Naive thymus-derived CD8-positive, alpha-beta T cell (primary cell): ENCODE measurements around the gene PLCD3. TPM values are rescaled to one million over a fixed set of nuclear protein-coding genes. Genes with fewer than 3 reads are reported as not detected.
"Not testable (repeated sequence)": the region's sequence is repeated elsewhere in the genome, so short reads cannot be mapped to it uniquely, and the experiment has no call there.

Source experiments
- ATAC-seq, 2 donors: fragments of 150-1000 bp; cut with Tn5 transposase in 1 of 2; sonication (Bioruptor Pico), chemical (Tn5 transposase) in 1 of 2; 1 replicate in 1 of 2; 2 replicates in 1 of 2; pipeline ENCODE4 v1.10.0; 2021; ENCODE audit warnings: mild to moderate bottlenecking in 2 of 2, moderate library complexity in 2 of 2
- POLR2A ChIA-PET: fragments of 350-600 bp; sonication (Branson Sonifier 250); formaldehyde crosslinking; loops from one replicate; lab custom pipeline; 2021; ENCODE audit warnings: antibody characterized with exemption; lab: Charles Lee
- DNase-seq, 10 donors: peaks; one replicate each; pipeline versions ENCODE4 v3.0.0 to v3.0.0-alpha.2; 2020 to 2022
- H3K27ac Mint-ChIP-seq, 10 donors: one replicate each; pipeline ENCODE4 v1.8.0; 2020 to 2022; ENCODE audit warnings: mild to moderate bottlenecking in 10 of 10, mixed read lengths in 10 of 10, moderate library complexity in 4 of 10, inconsistent platforms in 1 of 10
- H3K27me3 Mint-ChIP-seq, 5 donors: one replicate each; pipeline ENCODE4 v1.8.0; 2021 to 2022; ENCODE audit warnings: mixed read lengths in 5 of 5
- H3K36me3 Mint-ChIP-seq, 3 donors: one replicate each; pipeline ENCODE4 v1.8.0; 2020 to 2022; ENCODE audit warnings: mixed read lengths in 3 of 3, mild to moderate bottlenecking in 2 of 3, inconsistent platforms in 1 of 3
- H3K4me1 Mint-ChIP-seq, 4 donors: one replicate each; pipeline ENCODE4 v1.8.0; 2021 to 2022; ENCODE audit warnings: mixed read lengths in 4 of 4
- H3K4me3 Mint-ChIP-seq, 10 donors: one replicate each; pipeline ENCODE4 v1.8.0; 2020 to 2022; ENCODE audit warnings: mild to moderate bottlenecking in 10 of 10, mixed read lengths in 10 of 10, moderate library complexity in 6 of 10, inconsistent platforms in 1 of 10
- H3K9me3 Mint-ChIP-seq, 9 donors: one replicate each; pipeline ENCODE4 v1.8.0; 2020 to 2022; ENCODE audit warnings: mixed read lengths in 9 of 9, mild to moderate bottlenecking in 3 of 9, inconsistent platforms in 1 of 9, moderate library complexity in 1 of 9
- polyA plus RNA-seq, 3 donors: library from polyadenylated mRNA; unstranded; fragments of 300-500 nt; fragmentation: Illumina TruSeq; gene quantifications; one replicate each; pipeline ENCODE4 v1.2.3, GENCODE V29; 2021
- total RNA-seq, 8 experiments: library from RNA in 2 of 8; stranded (reverse) in 2 of 8; gene quantifications; one replicate each; pipeline ENCODE4 v1.2.3 and lab custom pipeline; 2021 to 2026

The PLCD3 gene
- total and polyA plus RNA-seq, 5 experiments from 2014 or later, result 0.35 to 4.0 (median 0.65) TPM

- DNase-seq (peak in 1 of 10 donors; percentile 54), ATAC-seq (no peak)
- no peaks in the 10 kb centered on the region for H3K9me3 Mint-ChIP-seq
- H3K27ac Mint-ChIP-seq, result no peak overlapping the region
- H3K4me3 Mint-ChIP-seq, result peak overlapping the region in 5 of 10 donors; percentile 10 to 78 (median 30)
- H3K27me3 Mint-ChIP-seq, result peaks cover 0 to 3% (median 3%) of the 10 kb centered on the region in 5 donors
- POLR2A ChIA-PET, result interaction anchor here (0.8 to 1.2 kb wide), 3 partner anchors 11 to 42 kb away, joined by 3 to 4 read pairs (median 3); no protein-coding TSS in a partner anchor
- peaks cover 5 to 10% (median 7%) of the 10 kb centered on the region in 4 donors for H3K4me1 Mint-ChIP-seq
- H3K36me3 Mint-ChIP-seq, result no peaks in the 10 kb centered on the region
These were observed 2.2 kb downstream of the PLCD3 start for GRCh38 chr17:45129940-45130680.

GRCh38 chr17:45129426-45129939, 2.8 kb downstream of the PLCD3 start:
- POLR2A ChIA-PET, result interaction anchor here (0.8 to 1.2 kb wide), 3 partner anchors 10 to 43 kb away, joined by 3 to 4 read pairs (median 3); no protein-coding TSS in a partner anchor
- peaks cover 5 to 9% (median 6%) of the 10 kb centered on the region in 4 donors for H3K4me1 Mint-ChIP-seq
- H3K9me3 Mint-ChIP-seq, result no peaks in the 10 kb centered on the region
- ATAC-seq (no peak), DNase-seq (no peak)
- no peaks in the 10 kb centered on the region for H3K36me3 Mint-ChIP-seq
- peaks cover 0 to 3% (median 3%) of the 10 kb centered on the region in 5 donors for H3K27me3 Mint-ChIP-seq
- no peak overlapping the region for H3K4me3 Mint-ChIP-seq
- no peak overlapping the region for H3K27ac Mint-ChIP-seq

DNA sequence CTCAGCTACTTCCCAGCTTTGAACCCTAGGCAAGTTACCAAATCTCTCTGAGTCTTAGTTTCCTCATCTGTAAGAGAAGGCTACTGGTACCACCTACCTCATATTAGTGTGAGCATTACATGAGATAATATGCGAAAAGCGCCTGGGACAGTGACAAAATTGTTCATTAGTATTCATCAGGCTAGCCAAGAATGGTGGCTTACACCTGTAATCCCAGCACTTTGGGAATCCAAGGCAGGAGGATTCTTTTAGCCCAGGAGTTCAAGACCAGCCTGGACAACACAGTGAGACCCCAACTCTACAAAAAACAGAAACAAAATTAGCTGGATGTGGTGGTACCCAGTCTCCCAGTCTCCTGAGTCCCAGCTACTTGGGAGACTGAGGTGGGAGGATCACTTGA, 3.3 kb downstream of the PLCD3 start:
- POLR2A ChIA-PET, result interaction anchor here (0.8 kb wide), 1 partner anchor 43 kb away, joined by 3 read pairs; no protein-coding TSS in a partner anchor
- H3K4me1 Mint-ChIP-seq, result peaks cover 5 to 9% (median 6%) of the 10 kb centered on the region in 4 donors
- H3K4me3 Mint-ChIP-seq, result no peak overlapping the region
- ATAC-seq, result no peak
- H3K27me3 Mint-ChIP-seq, result peaks cover 0 to 3% (median 3%) of the 10 kb centered on the region in 5 donors
- DNase-seq, result no peak
- H3K27ac Mint-ChIP-seq, result no peak overlapping the region
- no peaks in the 10 kb centered on the region for H3K9me3 Mint-ChIP-seq
- H3K36me3 Mint-ChIP-seq, result no peaks in the 10 kb centered on the region

DNA sequence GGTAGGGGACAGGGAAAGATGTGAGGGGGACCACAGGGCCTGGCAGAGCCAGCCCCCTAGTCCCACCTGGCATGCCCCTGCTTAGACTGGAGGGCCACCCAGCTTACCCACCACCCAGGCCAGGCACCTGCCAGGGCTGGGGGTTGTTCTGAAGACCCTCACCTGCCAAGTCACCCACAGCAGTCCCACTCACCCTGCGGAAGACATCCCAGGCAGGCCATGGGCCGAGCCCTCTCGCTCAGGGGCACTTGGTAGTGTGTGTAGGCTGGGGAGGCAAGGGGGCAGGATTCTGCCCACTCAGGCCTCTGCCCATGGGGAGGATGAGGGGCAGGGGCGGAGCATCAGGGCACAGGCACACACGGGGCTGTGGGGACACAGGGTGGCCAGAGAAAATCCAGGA, 4.0 kb downstream of the PLCD3 start:
- Mint-ChIP-seq H3K4me1 (peaks cover 0 to 6% (median 3%) of the 10 kb centered on the region in 4 donors), H3K4me3 (no peak overlapping the region), H3K27me3 (peaks cover 0 to 3% (median 3%) of the 10 kb centered on the region in 5 donors), H3K9me3 (no peaks in the 10 kb centered on the region), H3K27ac (no peak overlapping the region), H3K36me3 (no peaks in the 10 kb centered on the region)
- POLR2A ChIA-PET, result no interaction called here
- DNase-seq, result no peak
- ATAC-seq, result no peak

- H3K4me3 Mint-ChIP-seq, result no peak overlapping the region
- peaks cover 0 to 3% (median 3%) of the 10 kb centered on the region in 5 donors for H3K27me3 Mint-ChIP-seq
- no peak for DNase-seq
- POLR2A ChIA-PET, result no interaction called here
- H3K36me3 Mint-ChIP-seq, result no peaks in the 10 kb centered on the region
- no peak for ATAC-seq
- H3K9me3 Mint-ChIP-seq, result no peaks in the 10 kb centered on the region
- peaks cover 0 to 3% (median under 1%) of the 10 kb centered on the region in 4 donors for H3K4me1 Mint-ChIP-seq
- H3K27ac Mint-ChIP-seq, result peak overlapping the region in 1 of 10 donors; percentile 37
These were observed 4.6 kb downstream of the PLCD3 start for GRCh38 chr17:45127548-45128300.

GRCh38 chr17:45127207-45127547, 5.1 kb downstream of the PLCD3 start:
- no peaks in the 10 kb centered on the region for H3K36me3 Mint-ChIP-seq
- no peak for DNase-seq

GRCh38 chr17:45125509-45125908, 6.8 kb downstream of the PLCD3 start:
- Mint-ChIP-seq H3K4me1 (peaks cover 0 to 2% (median under 1%) of the 10 kb centered on the region in 4 donors), H3K27ac (no peak overlapping the region), H3K36me3 (no peaks in the 10 kb centered on the region), H3K27me3 (peaks cover 0 to 8% (median 2%) of the 10 kb centered on the region in 5 donors), H3K9me3 (no peaks in the 10 kb centered on the region), H3K4me3 (no peak overlapping the region)
- DNase-seq (no peak), ATAC-seq (no peak)
- POLR2A ChIA-PET, result no interaction called here

More at GRCh38 chr17:45127207-45127547, 5.1 kb downstream of the PLCD3 start:
- no peak for ATAC-seq
- Mint-ChIP-seq H3K27ac (no peak overlapping the region), H3K27me3 (peaks cover 0 to 3% (median 3%) of the 10 kb centered on the region in 5 donors), H3K4me3 (no peak overlapping the region), H3K4me1 (peaks cover 0 to 3% (median under 1%) of the 10 kb centered on the region in 4 donors), H3K9me3 (no peaks in the 10 kb centered on the region)
- POLR2A ChIA-PET, result no interaction called here

DNA sequence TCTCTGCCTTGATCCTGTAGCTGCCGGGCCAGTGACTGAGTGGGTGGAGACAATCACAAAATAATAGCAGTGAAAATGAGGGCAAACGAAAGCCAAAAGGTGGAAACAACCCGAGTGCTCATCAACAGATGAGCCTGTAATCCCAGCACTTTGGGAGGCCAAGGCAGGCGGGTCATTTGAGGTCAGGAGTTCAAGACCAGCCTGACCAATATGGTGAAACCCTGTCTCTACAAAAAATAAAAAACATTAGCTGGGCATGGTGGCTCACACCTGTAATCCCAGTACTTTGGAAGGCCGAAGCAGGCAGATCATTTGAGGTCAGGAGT, 7.6 kb downstream of the PLCD3 start:
- POLR2A ChIA-PET, ATAC-seq, H3K27ac Mint-ChIP-seq: not testable (repeated sequence)

GRCh38 chr17:45123930-45124796, 8.2 kb downstream of the PLCD3 start:
- Mint-ChIP-seq H3K9me3 (no peaks in the 10 kb centered on the region), H3K27ac (peak overlapping the region in 1 of 10 donors; percentile 7), H3K4me1 (peaks cover 0 to 2% (median under 1%) of the 10 kb centered on the region in 4 donors), H3K4me3 (no peak overlapping the region), H3K27me3 (peaks cover 0 to 8% (median 2%) of the 10 kb centered on the region in 5 donors), H3K36me3 (no peaks in the 10 kb centered on the region)
- DNase-seq (no peak), ATAC-seq (peak in 1 of 2 donors; percentile 42)
- POLR2A ChIA-PET, result no interaction called here

More for the DNA sequence above, 7.6 kb downstream of the PLCD3 start:
- H3K4me3 Mint-ChIP-seq, DNase-seq, H3K36me3 Mint-ChIP-seq, H3K4me1 Mint-ChIP-seq, H3K27me3 Mint-ChIP-seq, H3K9me3 Mint-ChIP-seq: not testable (repeated sequence)

GRCh38 chr17:45123076-45123770, 9.1 kb downstream of the PLCD3 start:
- Mint-ChIP-seq H3K4me3 (no peak overlapping the region), H3K4me1 (peaks cover 0 to 2% (median under 1%) of the 10 kb centered on the region in 4 donors), H3K27me3 (peaks cover 0 to 8% (median 2%) of the 10 kb centered on the region in 5 donors), H3K9me3 (no peaks in the 10 kb centered on the region), H3K27ac (peak overlapping the region in 2 of 10 donors; percentile 38 to 55), H3K36me3 (no peaks in the 10 kb centered on the region)
- DNase-seq (no peak), ATAC-seq (no peak)
- POLR2A ChIA-PET, result no interaction called here

DNA sequence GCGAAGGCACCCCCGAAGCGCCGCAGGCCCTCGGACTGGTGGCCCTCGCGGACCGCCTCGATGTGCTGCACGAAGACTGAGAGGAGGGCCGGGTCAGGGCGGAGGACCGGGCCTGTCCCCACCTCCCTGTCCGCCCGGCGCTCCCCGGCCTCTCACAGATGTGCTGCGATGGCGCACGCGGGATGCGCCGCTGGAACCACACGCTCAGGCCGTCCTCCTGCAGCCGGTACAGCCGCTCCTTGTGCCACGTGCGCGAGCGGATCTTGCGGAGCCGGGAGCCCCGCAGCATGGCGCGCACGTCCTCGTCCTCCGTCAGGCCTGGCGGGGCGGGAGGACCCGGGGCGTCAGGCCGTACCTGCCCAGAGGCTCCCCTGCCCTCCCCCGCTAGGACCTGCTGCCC, 11.3 kb downstream of the PLCD3 start:
- H3K4me1 Mint-ChIP-seq, result peaks cover 0 to 2% (median 0%) of the 10 kb centered on the region in 4 donors
- H3K27me3 Mint-ChIP-seq, result peaks cover 0 to 8% (median 2%) of the 10 kb centered on the region in 5 donors
- POLR2A ChIA-PET, result no interaction called here
- H3K4me3 Mint-ChIP-seq, result no peak overlapping the region
- H3K27ac Mint-ChIP-seq, result no peak overlapping the region
- DNase-seq, result no peak
- no peaks in the 10 kb centered on the region for H3K9me3 Mint-ChIP-seq
- H3K36me3 Mint-ChIP-seq, result no peaks in the 10 kb centered on the region
- no peak for ATAC-seq
